Hepatocyte (in vitro differentiated cells): ENCODE results near the gene C3orf22. TPM values are rescaled to one million over a fixed set of nuclear protein-coding genes. Genes with fewer than 3 reads are reported as not detected.

Experiments used
- DNase-seq: peaks from one replicate; pipeline ENCODE4 v3.0.0-alpha.2; 2016; ENCODE audit warnings: low spot score
- H2AFZ ChIP-seq: fragments of 200-600 bp; sonication (generic); 2 replicates; pipeline ENCODE4 v1.6.0; 2016; ENCODE audit warnings: antibody characterized with exemption, mild to moderate bottlenecking
- H3K27ac ChIP-seq: fragments of 200-600 bp; sonication (generic); 2 replicates; pipeline ENCODE4 v1.5.1; 2016; ENCODE audit warnings: mild to moderate bottlenecking
- H3K27me3 ChIP-seq: fragments of 200-600 bp; sonication (generic); 2 replicates; pipeline ENCODE4 v1.6.1; 2016
- H3K36me3 ChIP-seq: fragments of 200-600 bp; sonication (generic); replicated peaks from 2 replicates; pipeline ENCODE4 v1.5.1; 2016; ENCODE audit warnings: low read depth; ENCODE audit not compliant: insufficient read depth
- H3K4me1 ChIP-seq: fragments of 200-600 bp; sonication (generic); 2 replicates; pipeline ENCODE4 v1.5.1; 2016; ENCODE audit warnings: mild to moderate bottlenecking, moderate library complexity; ENCODE audit not compliant: insufficient read depth
- H3K4me2 ChIP-seq: fragments of 200-600 bp; sonication (generic); 2 replicates; pipeline ENCODE4 v1.6.0; 2016
- H3K4me3 ChIP-seq: fragments of 200-600 bp; sonication (generic); 2 replicates; pipeline ENCODE4 v1.5.1; 2016; ENCODE audit warnings: mild to moderate bottlenecking
- H3K79me2 ChIP-seq: fragments of 200-600 bp; sonication (generic); 2 replicates; pipeline ENCODE4 v1.6.0; 2017; ENCODE audit warnings: mild to moderate bottlenecking
- H3K9me2 ChIP-seq: fragments of 200-600 bp; sonication (generic); replicated peaks from 2 replicates; pipeline ENCODE4 v1.6.0; 2017; ENCODE audit warnings: mild to moderate bottlenecking; ENCODE audit not compliant: insufficient read depth
- H3K9me3 ChIP-seq: fragments of 200-600 bp; sonication (generic); 2 replicates; pipeline ENCODE4 v1.5.1; 2016; ENCODE audit warnings: low read depth, mild to moderate bottlenecking
- H4K20me1 ChIP-seq: fragments of 200-600 bp; sonication (generic); 2 replicates; pipeline ENCODE4 v1.6.0; 2016; ENCODE audit warnings: mild to moderate bottlenecking; ENCODE audit not compliant: insufficient read depth, poor library complexity, severe bottlenecking
- EZH2 ChIP-seq: fragments of 200-600 bp; sonication (generic); IDR thresholded peaks from 2 replicates; pipeline ENCODE4 v1.6.1; 2016; ENCODE audit warnings: antibody characterized with exemption, mild to moderate bottlenecking, borderline replicate concordance
- EZH2phosphoT487 ChIP-seq: fragments of 200-600 bp; sonication (generic); IDR thresholded peaks from one replicate; pipeline ENCODE4 v1.6.1; 2018; ENCODE audit warnings: antibody characterized with exemption, mild to moderate bottlenecking, low read depth, moderate library complexity; ENCODE audit not compliant: unreplicated experiment, severe bottlenecking
- WGBS: methylation state at CpG from one replicate; pipeline ENCODE4 v1.1.6; 2016; ENCODE audit warnings: low lambda C conversion rate; ENCODE audit errors: missing lambda C conversion rate; 5-methylcytosine and 5-hydroxymethylcytosine counted together
- polyA plus RNA-seq: library from polyadenylated mRNA; unstranded; fragments of >200 nt; fragmentation: Nextera tagmentation; extraction: Ambion mirVana; gene quantifications from 2 replicates; pipeline ENCODE4 v1.2.1, GENCODE V29; 2016
- total RNA-seq: library from RNA; depleted of rRNA; stranded (reverse); fragments of >200 nt; gene quantifications from 2 replicates; pipeline ENCODE4 v1.2.3, GENCODE V29; 2014
- TF ChIP-seq, protein P1 (sequence below): fragments of 200-600 bp; sonication (generic); IDR thresholded peaks from 2 replicates; pipeline ENCODE4 v1.5.1; 2016; ENCODE audit warnings: antibody characterized with exemption, mild to moderate bottlenecking; ENCODE audit not compliant: poor library complexity

Gene C3orf22
- total and polyA plus RNA-seq, 2 experiments from 2014 or later, result not detected

DNA sequence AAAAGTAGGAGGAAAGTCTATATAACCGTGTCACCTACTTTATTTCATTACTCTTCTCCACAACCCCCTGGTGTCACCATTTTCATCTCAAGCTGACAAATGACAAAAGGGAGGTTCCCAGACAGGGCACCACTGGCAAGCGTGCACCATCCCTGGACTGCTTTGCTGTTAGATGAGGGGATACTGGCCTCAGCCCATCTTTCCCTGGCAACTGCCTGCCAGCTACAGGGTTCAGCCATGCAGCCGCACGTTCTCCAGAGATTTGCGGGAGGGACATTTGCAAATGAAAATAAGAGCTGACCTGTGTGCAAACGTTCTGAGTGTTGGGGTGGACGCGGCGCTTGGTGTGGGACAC lies 41.8 kb downstream of the C3orf22 start:
- H3K4me2 ChIP-seq, result no peak overlapping the region
- no peak for DNase-seq
- H3K9me3 ChIP-seq, result no peaks in the 10 kb centered on the region
- WGBS, result 83% methylated on average over 9 of the region's 9 CpGs
- no peaks in the 10 kb centered on the region for H3K36me3 ChIP-seq
- no peak overlapping the region for H2AFZ ChIP-seq
- no peak overlapping the region for H3K27ac ChIP-seq
- H3K4me1 ChIP-seq, result no peaks in the 10 kb centered on the region
- no peaks in the 10 kb centered on the region for H4K20me1 ChIP-seq
- H3K79me2 ChIP-seq, result no peaks in the 10 kb centered on the region
- no peak overlapping the region for H3K4me3 ChIP-seq
- TF ChIP-seq EZH2phosphoT487, result no peak
- no peaks in the 10 kb centered on the region for H3K27me3 ChIP-seq
- no peaks in the 10 kb centered on the region for H3K9me2 ChIP-seq

DNA sequence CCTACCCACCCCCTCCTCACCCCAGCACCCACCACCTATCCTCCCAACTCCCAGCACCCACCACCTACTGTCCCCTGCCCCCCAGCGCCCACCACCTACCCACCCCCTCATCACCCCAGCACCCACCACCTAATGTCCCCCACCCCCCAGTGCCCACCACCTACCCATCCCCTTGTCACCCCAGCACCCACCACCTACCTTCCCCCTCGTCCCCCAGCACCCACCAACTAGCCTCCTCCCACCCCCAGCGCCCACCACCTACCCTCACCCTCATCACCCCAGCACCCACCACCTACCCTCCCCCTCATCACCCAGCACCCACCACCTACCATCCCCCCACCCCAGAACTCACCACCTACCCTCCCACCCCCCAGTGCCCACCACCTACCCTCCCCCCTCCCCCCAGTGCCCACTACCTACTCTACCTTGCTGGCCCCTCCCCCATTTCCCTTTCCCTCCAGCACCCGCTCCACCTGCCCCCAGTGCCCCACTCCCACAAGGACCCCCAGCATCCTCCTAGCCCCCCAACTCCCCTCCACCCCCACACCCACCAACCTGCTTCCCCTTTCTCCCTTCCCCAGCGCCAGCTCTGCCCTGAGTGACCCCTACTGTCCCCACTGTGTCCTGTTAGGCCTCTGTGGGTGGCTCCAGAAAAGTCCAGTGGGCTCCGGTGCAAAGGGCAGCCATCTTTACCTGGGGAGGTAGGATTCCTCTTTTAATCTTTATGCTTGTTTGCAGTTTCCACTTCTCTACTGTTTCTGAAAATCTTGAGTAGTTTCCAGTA lies 42.4 kb downstream of the C3orf22 start:
- DNase-seq, result no peak
- WGBS, result 96% methylated on average over 2 of the region's 6 CpGs
- no peak for TF ChIP-seq EZH2phosphoT487
- TF ChIP-seq, protein P1, sequence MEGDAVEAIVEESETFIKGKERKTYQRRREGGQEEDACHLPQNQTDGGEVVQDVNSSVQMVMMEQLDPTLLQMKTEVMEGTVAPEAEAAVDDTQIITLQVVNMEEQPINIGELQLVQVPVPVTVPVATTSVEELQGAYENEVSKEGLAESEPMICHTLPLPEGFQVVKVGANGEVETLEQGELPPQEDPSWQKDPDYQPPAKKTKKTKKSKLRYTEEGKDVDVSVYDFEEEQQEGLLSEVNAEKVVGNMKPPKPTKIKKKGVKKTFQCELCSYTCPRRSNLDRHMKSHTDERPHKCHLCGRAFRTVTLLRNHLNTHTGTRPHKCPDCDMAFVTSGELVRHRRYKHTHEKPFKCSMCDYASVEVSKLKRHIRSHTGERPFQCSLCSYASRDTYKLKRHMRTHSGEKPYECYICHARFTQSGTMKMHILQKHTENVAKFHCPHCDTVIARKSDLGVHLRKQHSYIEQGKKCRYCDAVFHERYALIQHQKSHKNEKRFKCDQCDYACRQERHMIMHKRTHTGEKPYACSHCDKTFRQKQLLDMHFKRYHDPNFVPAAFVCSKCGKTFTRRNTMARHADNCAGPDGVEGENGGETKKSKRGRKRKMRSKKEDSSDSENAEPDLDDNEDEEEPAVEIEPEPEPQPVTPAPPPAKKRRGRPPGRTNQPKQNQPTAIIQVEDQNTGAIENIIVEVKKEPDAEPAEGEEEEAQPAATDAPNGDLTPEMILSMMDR, result no peak
- TF ChIP-seq EZH2, result no peak
- Histone ChIP-seq H3K36me3 (no peaks in the 10 kb centered on the region), H3K9me2 (no peaks in the 10 kb centered on the region), H3K27ac (no peak overlapping the region), H3K4me3 (no peak overlapping the region), H3K4me2 (no peak overlapping the region), H3K4me1 (no peaks in the 10 kb centered on the region), H3K27me3 (no peaks in the 10 kb centered on the region), H4K20me1 (no peaks in the 10 kb centered on the region), H2AFZ (no peak overlapping the region), H3K9me3 (no peaks in the 10 kb centered on the region), H3K79me2 (no peaks in the 10 kb centered on the region)

DNA sequence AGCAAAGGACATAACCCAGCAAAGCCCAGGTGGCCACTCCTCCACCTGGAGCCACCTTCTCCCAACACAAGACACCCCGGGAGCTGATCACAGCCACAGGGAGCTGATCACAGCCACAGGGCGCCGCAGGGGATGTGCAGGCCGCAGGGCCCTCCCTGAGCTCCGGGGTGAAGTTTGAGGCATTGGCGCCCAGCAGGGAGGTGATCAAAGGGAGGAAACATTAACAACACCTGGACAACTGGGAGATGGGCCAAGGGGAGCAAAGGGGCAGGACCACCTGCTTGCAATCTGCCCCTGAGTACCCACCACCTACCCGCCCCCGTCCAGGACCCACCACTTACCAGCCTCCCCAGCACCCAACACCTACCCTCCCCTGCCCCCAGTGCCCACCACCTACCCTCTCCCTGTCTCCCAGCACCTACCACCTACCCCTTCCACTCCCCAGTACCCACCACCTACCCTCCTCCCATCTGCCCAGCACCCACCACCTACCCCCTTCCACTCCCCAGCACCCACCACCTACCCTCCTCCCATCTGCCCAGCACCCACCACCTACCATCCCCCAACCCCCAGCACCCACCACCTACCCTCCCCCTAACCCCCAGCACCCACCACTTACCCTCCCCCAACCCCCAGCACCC lies 43.5 kb downstream of the C3orf22 start:
- no peaks in the 10 kb centered on the region for H3K27me3 ChIP-seq
- no peak overlapping the region for H2AFZ ChIP-seq
- H3K27ac ChIP-seq, result no peak overlapping the region
- DNase-seq, result no peak
- no peaks in the 10 kb centered on the region for H3K4me1 ChIP-seq
- H3K79me2 ChIP-seq, result no peaks in the 10 kb centered on the region
- no peak overlapping the region for H3K4me2 ChIP-seq
- no peak overlapping the region for H3K4me3 ChIP-seq
- H3K9me3 ChIP-seq, result no peaks in the 10 kb centered on the region
- H4K20me1 ChIP-seq, result no peaks in the 10 kb centered on the region
- H3K9me2 ChIP-seq, result no peaks in the 10 kb centered on the region
- TF ChIP-seq EZH2 (no peak), EZH2phosphoT487 (no peak)
- TF ChIP-seq, protein P1, result no peak
- 93% methylated on average over 6 of the region's 8 CpGs for WGBS
- H3K36me3 ChIP-seq, result no peaks in the 10 kb centered on the region

DNA sequence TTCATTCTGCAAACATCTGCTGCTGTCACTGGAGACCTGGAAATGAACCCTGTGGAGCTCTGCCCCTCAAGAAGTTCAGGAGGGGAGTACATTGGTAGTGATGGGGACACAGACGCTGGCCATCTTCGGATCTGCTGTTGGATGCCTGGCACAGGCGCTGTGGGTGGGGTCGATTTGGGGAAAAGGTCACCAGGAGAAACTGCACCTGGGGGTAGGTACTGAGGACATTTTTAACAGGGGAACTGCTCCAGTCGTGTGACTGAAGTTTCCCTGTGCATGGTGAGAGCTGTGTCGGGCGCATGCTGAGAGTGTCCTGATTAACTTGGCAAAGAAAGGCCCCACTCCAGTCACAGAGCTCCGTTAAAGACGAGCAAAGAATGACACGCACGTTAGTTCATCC lies 44.6 kb downstream of the C3orf22 start:
- WGBS, result 86% methylated on average over 11 of the region's 11 CpGs
- Histone ChIP-seq H3K4me2 (no peak overlapping the region), H3K27me3 (no peaks in the 10 kb centered on the region), H3K9me3 (no peaks in the 10 kb centered on the region), H4K20me1 (no peaks in the 10 kb centered on the region), H3K4me1 (no peaks in the 10 kb centered on the region), H2AFZ (no peak overlapping the region), H3K27ac (no peak overlapping the region), H3K36me3 (no peaks in the 10 kb centered on the region), H3K79me2 (no peaks in the 10 kb centered on the region), H3K9me2 (no peaks in the 10 kb centered on the region), H3K4me3 (no peak overlapping the region)
- DNase-seq, result no peak
- TF ChIP-seq EZH2 (no peak), EZH2phosphoT487 (no peak)
- TF ChIP-seq, protein P1, result no peak
